Endothelial cell of umbilical vein (primary cell): Measurements from ENCODE around the gene DGKB. TPM values are rescaled to one million over a fixed set of nuclear protein-coding genes. Genes with fewer than 3 reads are reported as not detected.

Experiments used
- BruUV-seq: library from RNA; stranded (reverse); fragments of 400-500 nt; replicated peaks from 2 replicates; lab custom pipeline; 2021; lab: Mats Ljungman, UMichigan
- CTCF ChIA-PET: fragments of 300-600, 350-600 bp; sonication (Branson Sonifier 250); formaldehyde crosslinking; loops from one replicate; lab custom pipeline; 2021; ENCODE audit warnings: antibody characterized with exemption, inconsistent platforms; lab: Charles Lee
- POLR2A ChIA-PET: fragments of 300-600, 350-600 bp; sonication (Branson Sonifier 250); formaldehyde crosslinking; loops from one replicate; lab custom pipeline; 2021; ENCODE audit warnings: antibody characterized with exemption, inconsistent platforms; lab: Charles Lee
- DNase-seq: peaks from one replicate; pipeline ENCODE4 v3.0.0-alpha.2; 2011; ENCODE audit warnings: low read depth, low spot score
- FAIRE-seq: peaks from 2 replicates; lab custom pipeline; 2011; peaks lifted over from hg19 to GRCh38; lab: Jason Lieb, UNC
- H2AFZ ChIP-seq: 2 replicates; pipeline ENCODE4 v1.6.0; 2012; ENCODE audit warnings: low read depth, low read length, control low read depth, inconsistent platforms
- H3K27ac ChIP-seq: 2 replicates; pipeline ENCODE4 v1.5.1; 2011; ENCODE audit warnings: low read depth, mild to moderate bottlenecking, control low read depth, low read length, moderate library complexity; ENCODE audit not compliant: insufficient read depth
- H3K27me3 ChIP-seq, 2 experiments: 2 replicates each; pipeline versions ENCODE4 v1.6.0 to v1.6.1; 2011; ENCODE audit warnings: low read length in 2 of 2, mixed read lengths in 1 of 2; ENCODE audit not compliant: control insufficient read depth in 2 of 2, insufficient read depth in 2 of 2
- H3K36me3 ChIP-seq, 2 experiments: 2 replicates in 1 of 2; 3 replicates in 1 of 2; pipeline ENCODE4 v1.5.1; 2011; ENCODE audit warnings: low read length in 2 of 2, mild to moderate bottlenecking in 1 of 2, moderate library complexity in 1 of 2; ENCODE audit not compliant: control insufficient read depth in 2 of 2, insufficient read depth in 2 of 2; ENCODE audit errors: extremely low read depth in 1 of 2
- H3K4me1 ChIP-seq: 3 replicates; pipeline ENCODE4 v1.5.1; 2011; ENCODE audit warnings: mild to moderate bottlenecking, low read length; ENCODE audit not compliant: control insufficient read depth, insufficient read depth; ENCODE audit errors: extremely low read depth
- H3K4me2 ChIP-seq: 2 replicates; pipeline ENCODE4 v1.6.1; 2011; ENCODE audit warnings: low read length, control low read depth, mixed read lengths; ENCODE audit not compliant: insufficient read depth
- H3K4me3 ChIP-seq, 3 experiments: fragments of 200-600 bp in 1 of 3; sonication (generic), shearing (Covaris generic) in 1 of 3; replicated peaks in 1 of 3; 2 replicates each; pipeline ENCODE4 v1.5.1; 2011 to 2016; ENCODE audit warnings: control low read depth in 3 of 3, low read length in 3 of 3, mild to moderate bottlenecking in 2 of 3, inconsistent platforms in 1 of 3, low read depth in 1 of 3, moderate library complexity in 1 of 3; ENCODE audit not compliant: insufficient read depth in 1 of 3
- H3K79me2 ChIP-seq: 2 replicates; pipeline ENCODE4 v1.6.0; 2012; ENCODE audit warnings: low read length, inconsistent platforms; ENCODE audit not compliant: control insufficient read depth, insufficient read depth
- H3K9ac ChIP-seq: replicated peaks from 2 replicates; pipeline ENCODE3; 2011; ENCODE audit warnings: low read length, control low read depth; ENCODE audit not compliant: insufficient read depth; ENCODE audit errors: extremely low read depth
- H3K9me1 ChIP-seq: replicated peaks from 3 replicates; pipeline ENCODE4 v1.6.0; 2011; ENCODE audit warnings: mild to moderate bottlenecking, low read length; ENCODE audit not compliant: control insufficient read depth, insufficient read depth; ENCODE audit errors: extremely low read depth
- H3K9me3 ChIP-seq: replicated peaks from 2 replicates; pipeline ENCODE4 v1.5.1; 2012; ENCODE audit warnings: low read length, inconsistent platforms; ENCODE audit not compliant: control insufficient read depth, insufficient read depth
- H4K20me1 ChIP-seq: replicated peaks from 2 replicates; pipeline ENCODE3; 2011; ENCODE audit warnings: mild to moderate bottlenecking, low read length; ENCODE audit not compliant: control insufficient read depth, insufficient read depth; ENCODE audit errors: extremely low read depth
- EZH2 ChIP-seq: IDR thresholded peaks from 2 replicates; pipeline ENCODE4 v1.6.1; 2012; ENCODE audit warnings: borderline replicate concordance, low read depth, mild to moderate bottlenecking, moderate library complexity, low read length, inconsistent platforms; ENCODE audit not compliant: severe bottlenecking
- FOS ChIP-seq: IDR thresholded peaks from 2 replicates; pipeline ENCODE4 v1.6.1; 2011; ENCODE audit warnings: mild to moderate bottlenecking, low read length, moderate library complexity, borderline replicate concordance; ENCODE audit not compliant: insufficient read depth
- GATA2 ChIP-seq: IDR thresholded peaks from 2 replicates; pipeline ENCODE4 v1.7.0; 2011; ENCODE audit warnings: low read depth, mild to moderate bottlenecking, moderate library complexity, mixed read lengths, low read length; ENCODE audit not compliant: insufficient read length, insufficient read depth
- JUN ChIP-seq: IDR thresholded peaks from 2 replicates; pipeline ENCODE4 v1.6.1; 2011; ENCODE audit warnings: borderline replicate concordance, low read depth; ENCODE audit not compliant: insufficient read length, insufficient read depth
- MYC ChIP-seq: IDR thresholded peaks from one replicate; pipeline ENCODE4 v1.6.1; 2011; ENCODE audit warnings: mild to moderate bottlenecking, low read depth, low read length
- POLR2A ChIP-seq: IDR thresholded peaks from 2 replicates; pipeline ENCODE4 v1.6.1; 2012; ENCODE audit warnings: low read depth, mild to moderate bottlenecking, control low read depth, low read length
- POLR2AphosphoS5 ChIP-seq: IDR thresholded peaks from 2 replicates; pipeline ENCODE4 v1.6.1; 2012; ENCODE audit warnings: low read depth, mild to moderate bottlenecking, control low read depth, low read length, moderate library complexity; ENCODE audit not compliant: insufficient read depth
- dilution Hi-C: fragments of 300-500 bp; cut with MboI; formaldehyde crosslinking; loops from one replicate; pipeline ENCODE4 v1.15.0; 2019; ENCODE audit warnings: low sequenced_read_pairs; ENCODE audit not compliant: extremely low pct_ligation_motif_present
- intact Hi-C: fragments of 100-400 bp; cut with micrococcal nuclease; formaldehyde crosslinking; loops from one replicate; pipeline ENCODE4 v1.10.0; 2022
- polyA plus RNA-seq, 4 experiments: library from polyadenylated mRNA; depleted of rRNA in 3 of 4; stranded (reverse) in 3 of 4; unstranded in 1 of 4; fragments of >200 nt; gene quantifications; 2 replicates each; pipeline versions ENCODE4 v1.2.1 to v1.2.3, GENCODE V29; 2011 to 2012; ENCODE audit warnings: missing spikeins in 1 of 4
- total RNA-seq: library from RNA; stranded (reverse); gene quantifications from 2 replicates; pipeline ENCODE4 v1.2.3, GENCODE V29; 2021
- TF ChIP-seq, protein P1 (sequence below): IDR thresholded peaks from 2 replicates; pipeline ENCODE4 v1.6.1; 2011; ENCODE audit not compliant: insufficient read depth, insufficient read length
- TF ChIP-seq, protein P2 (sequence below), 2 donors: IDR thresholded peaks; 1 replicate in 1 of 2; 2 replicates in 1 of 2; pipeline ENCODE4 v1.5.1; 2011; ENCODE audit warnings: low read length in 2 of 2, mild to moderate bottlenecking in 2 of 2, moderate library complexity in 2 of 2, control low read depth in 1 of 2, inconsistent platforms in 1 of 2, low read depth in 1 of 2; ENCODE audit not compliant: insufficient read depth in 1 of 2; ENCODE audit errors: extremely low read depth in 1 of 2

DGKB gene
- total and polyA plus RNA-seq, 2 donors (not counting 3 experiments of a cell fraction or from before 2014, with no cell fraction given) = not detected

DNA sequence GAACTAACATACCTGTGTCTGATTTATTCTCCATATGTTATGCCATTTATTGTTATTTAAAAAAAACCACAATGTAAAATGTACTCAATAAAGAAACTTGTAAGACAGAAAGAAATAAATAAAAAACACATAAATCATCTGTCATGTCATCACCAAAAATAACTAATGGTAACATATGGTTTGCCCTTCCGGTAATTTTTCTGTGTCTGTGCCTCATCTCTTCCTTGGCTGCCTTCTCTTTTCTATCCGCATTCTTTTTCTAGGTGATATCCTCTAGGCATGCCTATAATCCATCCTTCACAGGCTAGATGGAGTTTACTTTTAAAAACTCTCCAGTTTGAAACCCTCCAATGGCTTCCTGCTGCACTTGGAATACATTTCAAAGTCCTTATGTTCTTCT lies 609.1 kb downstream of the DGKB start:
- Histone ChIP-seq H3K27ac (no peak overlapping the region), H3K4me2 (no peak overlapping the region), H3K27me3 (no peaks in the 10 kb centered on the region), H4K20me1 (no peaks in the 10 kb centered on the region), H3K9me1 (no peaks in the 10 kb centered on the region), H2AFZ (no peak overlapping the region), H3K79me2 (no peaks in the 10 kb centered on the region), H3K4me3 (no peak overlapping the region), H3K36me3 (no peaks in the 10 kb centered on the region), H3K4me1 (no peaks in the 10 kb centered on the region), H3K9ac (no peak overlapping the region), H3K9me3 (no peaks in the 10 kb centered on the region)
- dilution Hi-C loops (no loop called here), intact Hi-C loops (no loop called here)
- POLR2A ChIA-PET = no interaction called here
- CTCF ChIA-PET = no interaction called here
- DNase-seq (no peak), FAIRE-seq (no peak)
- TF ChIP-seq, protein P1, sequence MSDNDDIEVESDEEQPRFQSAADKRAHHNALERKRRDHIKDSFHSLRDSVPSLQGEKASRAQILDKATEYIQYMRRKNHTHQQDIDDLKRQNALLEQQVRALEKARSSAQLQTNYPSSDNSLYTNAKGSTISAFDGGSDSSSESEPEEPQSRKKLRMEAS = no peak
- TF ChIP-seq GATA2 (no peak), JUN (no peak), FOS (no peak), EZH2 (no peak), MYC (no peak), POLR2AphosphoS5 (no peak), POLR2A (no peak)
- TF ChIP-seq, protein P2, sequence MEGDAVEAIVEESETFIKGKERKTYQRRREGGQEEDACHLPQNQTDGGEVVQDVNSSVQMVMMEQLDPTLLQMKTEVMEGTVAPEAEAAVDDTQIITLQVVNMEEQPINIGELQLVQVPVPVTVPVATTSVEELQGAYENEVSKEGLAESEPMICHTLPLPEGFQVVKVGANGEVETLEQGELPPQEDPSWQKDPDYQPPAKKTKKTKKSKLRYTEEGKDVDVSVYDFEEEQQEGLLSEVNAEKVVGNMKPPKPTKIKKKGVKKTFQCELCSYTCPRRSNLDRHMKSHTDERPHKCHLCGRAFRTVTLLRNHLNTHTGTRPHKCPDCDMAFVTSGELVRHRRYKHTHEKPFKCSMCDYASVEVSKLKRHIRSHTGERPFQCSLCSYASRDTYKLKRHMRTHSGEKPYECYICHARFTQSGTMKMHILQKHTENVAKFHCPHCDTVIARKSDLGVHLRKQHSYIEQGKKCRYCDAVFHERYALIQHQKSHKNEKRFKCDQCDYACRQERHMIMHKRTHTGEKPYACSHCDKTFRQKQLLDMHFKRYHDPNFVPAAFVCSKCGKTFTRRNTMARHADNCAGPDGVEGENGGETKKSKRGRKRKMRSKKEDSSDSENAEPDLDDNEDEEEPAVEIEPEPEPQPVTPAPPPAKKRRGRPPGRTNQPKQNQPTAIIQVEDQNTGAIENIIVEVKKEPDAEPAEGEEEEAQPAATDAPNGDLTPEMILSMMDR (IDR thresholded peaks at IDR 0.05; ENCODE audit: extremely low read depth in 1 of 2, insufficient read depth in 1 of 2, low read depth in 1 of 2, low read length in 2 of 2) = no peak
- no TSS peak for BruUV-seq
